Spleen (tissue), 7 donors: ENCODE data around the gene AGT.

Experiments used
- POLR2A ChIP-seq, 3 donors: fragments of 450-650 bp; IDR thresholded peaks; one replicate each; pipeline ENCODE4 v1.5.1; 2017; ENCODE audit warnings: antibody characterized with exemption in 3 of 3, mild to moderate bottlenecking in 1 of 3
- POLR2AphosphoS5 ChIP-seq, 3 donors: sonication (generic); formaldehyde crosslinking; IDR thresholded peaks; one replicate each; pipeline ENCODE4 v1.5.1; 2017; ENCODE audit warnings: antibody characterized with exemption in 3 of 3
- TF ChIP-seq, protein P1 (sequence below), 11 experiments: fragments of 200-600 bp in 7 of 11; fragments of 450-650 bp in 4 of 11; sonication (generic) in 4 of 11; IDR thresholded peaks in 8 of 11; conservative IDR thresholded peaks in 3 of 11; 1 replicate in 7 of 11; 2 replicates in 4 of 11; pipeline versions ENCODE4 v1.4.0 to v1.8.0; 2016 to 2021; ENCODE audit warnings: antibody characterized with exemption in 11 of 11, inconsistent platforms in 4 of 11, mild to moderate bottlenecking in 1 of 11
- donor health status: DM: no; HTN: no; CAD: no; lungs with moderate emphysema.
- donor health status: DM: no; HTN: no; CAD: no.
- donor health status: DM: no; HTN: no; CAD: no.

DNA sequence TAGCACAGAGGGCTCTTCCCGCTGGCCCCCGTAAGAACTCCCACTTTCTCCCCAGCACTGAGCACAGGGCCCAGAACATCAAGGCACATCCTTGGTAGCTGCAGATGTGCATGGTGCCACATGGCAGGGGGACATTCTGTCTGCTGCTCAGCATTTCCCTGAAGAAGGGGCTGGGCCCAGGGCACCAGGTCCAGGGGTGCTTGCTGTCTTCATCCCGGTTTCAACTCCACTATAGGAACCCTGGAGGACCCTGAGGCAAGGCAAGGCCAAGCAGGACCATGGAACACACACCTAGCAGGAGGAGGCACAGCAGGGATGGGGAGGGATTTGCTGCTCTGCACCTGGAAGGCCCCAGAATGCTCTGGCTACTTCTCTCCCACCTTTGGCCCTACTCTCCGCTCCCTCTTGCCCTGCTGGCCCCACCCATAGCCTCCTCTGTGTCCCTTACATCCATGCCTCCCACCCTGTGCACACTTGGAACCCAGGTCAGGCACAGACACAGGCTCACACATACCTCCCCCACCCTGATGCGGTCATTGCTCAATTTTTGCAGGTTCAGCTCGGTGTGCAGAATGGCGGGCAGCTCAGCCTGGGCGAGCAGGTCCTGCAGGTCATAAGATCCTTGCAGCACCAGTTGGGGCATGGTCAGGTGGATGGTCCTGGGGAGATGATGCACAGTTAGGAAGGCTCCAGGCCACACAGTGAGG lies 10.1 kb downstream of the AGT start:
- TF ChIP-seq, protein P1, sequence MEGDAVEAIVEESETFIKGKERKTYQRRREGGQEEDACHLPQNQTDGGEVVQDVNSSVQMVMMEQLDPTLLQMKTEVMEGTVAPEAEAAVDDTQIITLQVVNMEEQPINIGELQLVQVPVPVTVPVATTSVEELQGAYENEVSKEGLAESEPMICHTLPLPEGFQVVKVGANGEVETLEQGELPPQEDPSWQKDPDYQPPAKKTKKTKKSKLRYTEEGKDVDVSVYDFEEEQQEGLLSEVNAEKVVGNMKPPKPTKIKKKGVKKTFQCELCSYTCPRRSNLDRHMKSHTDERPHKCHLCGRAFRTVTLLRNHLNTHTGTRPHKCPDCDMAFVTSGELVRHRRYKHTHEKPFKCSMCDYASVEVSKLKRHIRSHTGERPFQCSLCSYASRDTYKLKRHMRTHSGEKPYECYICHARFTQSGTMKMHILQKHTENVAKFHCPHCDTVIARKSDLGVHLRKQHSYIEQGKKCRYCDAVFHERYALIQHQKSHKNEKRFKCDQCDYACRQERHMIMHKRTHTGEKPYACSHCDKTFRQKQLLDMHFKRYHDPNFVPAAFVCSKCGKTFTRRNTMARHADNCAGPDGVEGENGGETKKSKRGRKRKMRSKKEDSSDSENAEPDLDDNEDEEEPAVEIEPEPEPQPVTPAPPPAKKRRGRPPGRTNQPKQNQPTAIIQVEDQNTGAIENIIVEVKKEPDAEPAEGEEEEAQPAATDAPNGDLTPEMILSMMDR (IDR thresholded peaks at IDR 0.05 in 8 of 11, conservative IDR thresholded peaks at IDR 0.05 in 3 of 11): no peak
- TF ChIP-seq POLR2AphosphoS5 (IDR thresholded peaks at IDR 0.05) (no peak), POLR2A (IDR thresholded peaks at IDR 0.05) (no peak)
